GM19043 (cell line): ENCODE measurements around the gene GPC5.
"Not testable (repeated sequence)": the region's sequence is repeated elsewhere in the genome, so short reads cannot be mapped to it uniquely, and the experiment has no call there.

ENCODE experiments used
- ATAC-seq: cut with Tn5 transposase; IDR thresholded peaks from one replicate; pipeline ENCODE4 v1.9.1; 2021; ENCODE audit warnings: low read depth; ENCODE audit not compliant: unreplicated experiment

The GPC5 gene

GRCh38 chr13:92483894-92484293 is 1085.5 kb downstream of the GPC5 start:
- ATAC-seq, result no peak

GRCh38 chr13:92487238-92487637 is 1088.8 kb downstream of the GPC5 start:
- no peak for ATAC-seq

GRCh38 chr13:92488249-92488852 is 1089.9 kb downstream of the GPC5 start:
- no peak for ATAC-seq

- ATAC-seq, result no peak
Observed at GRCh38 chr13:92491839-92492238, 1093.4 kb downstream of the GPC5 start.

- ATAC-seq, result no peak
Observed at GRCh38 chr13:92494915-92495314, 1096.5 kb downstream of the GPC5 start.

- no peak for ATAC-seq
Observed at GRCh38 chr13:92500192-92500591, 1101.8 kb downstream of the GPC5 start.

- ATAC-seq, result no peak
Observed at GRCh38 chr13:92510416-92510815, 1112.0 kb downstream of the GPC5 start.

- no peak for ATAC-seq
Observed at GRCh38 chr13:92512852-92513251, 1114.4 kb downstream of the GPC5 start.

GRCh38 chr13:92513672-92514071 is 1115.3 kb downstream of the GPC5 start:
- no peak for ATAC-seq

- ATAC-seq, result no peak
Observed at GRCh38 chr13:92514420-92515125, 1116.2 kb downstream of the GPC5 start.

GRCh38 chr13:92516878-92517277 is 1118.5 kb downstream of the GPC5 start:
- not testable (repeated sequence) for ATAC-seq

- ATAC-seq, result not testable (repeated sequence)
Observed at GRCh38 chr13:92518622-92519021, 1120.2 kb downstream of the GPC5 start.

GRCh38 chr13:92530364-92530763 is 1131.9 kb downstream of the GPC5 start:
- no peak for ATAC-seq

GRCh38 chr13:92535222-92536006 is 1137.0 kb downstream of the GPC5 start:
- ATAC-seq, result no peak

GRCh38 chr13:92537471-92537870 is 1139.0 kb downstream of the GPC5 start:
- no peak for ATAC-seq

GRCh38 chr13:92538164-92538563 is 1139.7 kb downstream of the GPC5 start:
- ATAC-seq, result no peak

- not testable (repeated sequence) for ATAC-seq
Observed at GRCh38 chr13:92539148-92539547, 1140.7 kb downstream of the GPC5 start.

GRCh38 chr13:92547266-92547665 is 1148.8 kb downstream of the GPC5 start:
- ATAC-seq, result no peak

GRCh38 chr13:92549276-92549675 is 1150.9 kb downstream of the GPC5 start:
- no peak for ATAC-seq

- no peak for ATAC-seq
Observed at GRCh38 chr13:92553470-92554114, 1155.2 kb downstream of the GPC5 start.

- ATAC-seq, result no peak
Observed at GRCh38 chr13:92560883-92561282, 1162.5 kb downstream of the GPC5 start.
